ENCODE results near the gene TRIM10.

Gene TRIM10

GRCh38 chr6:30160785-30161531 lies at the start of gene TRIM10:
TSS of gene TRIM10 (minus strand) at chr6:30161211. CDS start at chr6:30160858, 353 bp downstream.
- DNase-seq (ENCODE audit: low read depth, low spot score): no peak

GRCh38 chr6:30207619-30208295 lies 46.7 kb upstream of the TRIM10 start:
- DNase-seq (ENCODE audit: low read depth, low spot score): no peak

GRCh38 chr6:30206799-30207618 lies 46.0 kb upstream of the TRIM10 start:
- DNase-seq (ENCODE audit: low read depth, low spot score): no peak

GRCh38 chr6:30206152-30206551 lies 45.1 kb upstream of the TRIM10 start:
- no peak for DNase-seq (ENCODE audit: low read depth, low spot score)

GRCh38 chr6:30204116-30204515 lies 43.1 kb upstream of the TRIM10 start:
- no peak for DNase-seq (ENCODE audit: low read depth, low spot score)

- no peak for DNase-seq (ENCODE audit: low read depth, low spot score)
Measured at GRCh38 chr6:30202366-30202765, 41.4 kb upstream of the TRIM10 start.

GRCh38 chr6:30200551-30201281 lies 39.7 kb upstream of the TRIM10 start:
- no peak for DNase-seq (ENCODE audit: low read depth, low spot score)

GRCh38 chr6:30198166-30199084 lies 37.4 kb upstream of the TRIM10 start:
- DNase-seq (ENCODE audit: low read depth, low spot score): no peak

- DNase-seq (ENCODE audit: low read depth, low spot score): no peak
Measured at GRCh38 chr6:30196376-30196775, 35.4 kb upstream of the TRIM10 start.

- DNase-seq (ENCODE audit: low read depth, low spot score): no peak
Measured at GRCh38 chr6:30195951-30196350, 34.9 kb upstream of the TRIM10 start.

- DNase-seq (ENCODE audit: low read depth, low spot score): no peak
Measured at GRCh38 chr6:30194797-30195690, 34.0 kb upstream of the TRIM10 start.

GRCh38 chr6:30192076-30192475 lies 31.1 kb upstream of the TRIM10 start:
- DNase-seq (ENCODE audit: low read depth, low spot score): no peak

- DNase-seq (ENCODE audit: low read depth, low spot score): no peak
Measured at GRCh38 chr6:30188541-30188940, 27.5 kb upstream of the TRIM10 start.

GRCh38 chr6:30185846-30186484 lies 25.0 kb upstream of the TRIM10 start:
- no peak for DNase-seq (ENCODE audit: low read depth, low spot score)

- DNase-seq (ENCODE audit: low read depth, low spot score): no peak
Measured at GRCh38 chr6:30184417-30185031, 23.5 kb upstream of the TRIM10 start.

GRCh38 chr6:30180145-30180544 lies 19.1 kb upstream of the TRIM10 start:
- no peak for DNase-seq (ENCODE audit: low read depth, low spot score)

GRCh38 chr6:30178837-30179236 lies 17.8 kb upstream of the TRIM10 start:
- no peak for DNase-seq (ENCODE audit: low read depth, low spot score)

- DNase-seq (ENCODE audit: low read depth, low spot score): no peak
Measured at GRCh38 chr6:30175765-30176164, 14.8 kb upstream of the TRIM10 start.

- DNase-seq (ENCODE audit: low read depth, low spot score): no peak
Measured at GRCh38 chr6:30172681-30173080, 11.7 kb upstream of the TRIM10 start.

Data from iPS DF 19.7 (cell line).